Mammary epithelial cell (primary cell): Measurements from ENCODE around the gene POLR1D.

Experiments used
- CTCF ChIP-seq, 2 donors: IDR thresholded peaks in 1 of 2; conservative IDR thresholded peaks in 1 of 2; 2 replicates each; pipeline ENCODE4 v1.5.1; 2011 to 2012; ENCODE audit warnings: inconsistent platforms in 2 of 2, low read length in 2 of 2, mild to moderate bottlenecking in 2 of 2, control low read depth in 1 of 2, low read depth in 1 of 2; ENCODE audit not compliant: insufficient read depth in 1 of 2; ENCODE audit errors: extremely low read depth in 1 of 2
- EZH2 ChIP-seq: IDR thresholded peaks from 2 replicates; pipeline ENCODE4 v1.6.1; 2012; ENCODE audit warnings: low read length, inconsistent platforms, borderline replicate concordance

GRCh38 chr13:27605610-27606200 is 16.0 kb upstream of the POLR1D start:
- no peak for TF ChIP-seq CTCF (conservative IDR thresholded peaks at IDR 0.05 in 1 of 2, IDR thresholded peaks at IDR 0.05 in 1 of 2; ENCODE audit: extremely low read depth in 1 of 2, insufficient read depth in 1 of 2, low read depth in 1 of 2, low read length in 2 of 2)
- TF ChIP-seq EZH2 = no peak
